HepG2 (cell line): ENCODE results near the gene TRDMT1. TPM values are rescaled to one million over a fixed set of nuclear protein-coding genes. Genes with fewer than 3 reads are reported as not detected.

ENCODE experiments used
- ATAC-seq: fragments of 200-7000 bp; cut with Tn5 transposase; 3 replicates; pipeline ENCODE4 v1.9.1; 2020; ENCODE audit warnings: mild to moderate bottlenecking, moderate library complexity
- BruUV-seq: library from RNA; stranded (reverse); fragments of 400-500 nt; replicated peaks from 2 replicates; lab custom pipeline; 2021; lab: Mats Ljungman, UMichigan
- CTCF ChIA-PET: fragments of 300-600 bp; formaldehyde crosslinking; extraction: SDS; loops from one replicate; lab custom pipeline; 2021; ENCODE audit warnings: low total read pairs, inconsistent platforms, low intra/inter-chr PET ratio; lab: Yijun Ruan, JAX
- POLR2A ChIA-PET: fragments of 350-600 bp; sonication (Branson Sonifier 250); formaldehyde crosslinking; loops from one replicate; lab custom pipeline; 2020; ENCODE audit warnings: antibody characterized with exemption, inconsistent platforms; lab: Yijun Ruan, JAX
- DNase-seq: peaks from one replicate; pipeline ENCODE4 v3.0.0-alpha.2; 2015; ENCODE audit warnings: low spot score
- FAIRE-seq: peaks from 3 replicates; lab custom pipeline; 2011; peaks lifted over from hg19 to GRCh38; lab: Jason Lieb, UNC
- H2AFZ ChIP-seq: one replicate; pipeline ENCODE4 v1.6.1; 2011; ENCODE audit warnings: low read length, inconsistent platforms
- H3K27ac ChIP-seq: fragments of 300-600 bp; 3 replicates; pipeline ENCODE4 v1.8.0; 2011; ENCODE audit warnings: mixed run types, mild to moderate bottlenecking, mixed read lengths, low read length, inconsistent platforms; ENCODE audit not compliant: insufficient read depth; ENCODE audit errors: extremely low read length
- H3K27me3 ChIP-seq, 2 experiments: fragments of 200-600 bp in 1 of 2; 2 replicates in 1 of 2; 3 replicates in 1 of 2; pipeline versions ENCODE4 v1.6.0 to v1.8.0; 2011; ENCODE audit warnings: low read length in 2 of 2, mild to moderate bottlenecking in 2 of 2, moderate library complexity in 2 of 2, inconsistent platforms in 1 of 2; ENCODE audit not compliant: insufficient read depth in 2 of 2, control insufficient read depth in 1 of 2
- H3K36me3 ChIP-seq, 2 experiments: fragments of 200-600 bp in 1 of 2; replicated peaks in 1 of 2; 2 replicates in 1 of 2; 3 replicates in 1 of 2; pipeline versions ENCODE4 v1.5.1 to v1.8.0; 2011; ENCODE audit warnings: low read length in 2 of 2, inconsistent platforms in 1 of 2; ENCODE audit not compliant: insufficient read depth in 2 of 2, control insufficient read depth in 1 of 2
- H3K4me1 ChIP-seq: 2 replicates; pipeline ENCODE4 v1.5.1; 2012; ENCODE audit warnings: low read length, inconsistent platforms; ENCODE audit not compliant: insufficient read depth
- H3K4me2 ChIP-seq: 2 replicates; pipeline ENCODE4 v1.6.0; 2011; ENCODE audit warnings: low read depth, low read length, inconsistent platforms
- H3K4me3 ChIP-seq, 3 experiments: fragments of 200-600 bp in 1 of 3; sonication (generic), shearing (Covaris generic) in 1 of 3; replicated peaks in 1 of 3; 2 replicates each; pipeline ENCODE4 v1.5.1; 2011 to 2016; ENCODE audit warnings: low read length in 3 of 3, inconsistent platforms in 2 of 3, low read depth in 2 of 3, mild to moderate bottlenecking in 2 of 3, control low read depth in 1 of 3, mixed read lengths in 1 of 3; ENCODE audit not compliant: insufficient read depth in 1 of 3
- H3K79me2 ChIP-seq: one replicate; pipeline ENCODE4 v1.6.1; 2011; ENCODE audit warnings: low read length, inconsistent platforms; ENCODE audit not compliant: insufficient read depth
- H3K9ac ChIP-seq: 2 replicates; pipeline ENCODE4 v1.6.0; 2011; ENCODE audit warnings: mild to moderate bottlenecking, low read depth, low read length, inconsistent platforms; ENCODE audit not compliant: insufficient read depth
- H3K9me3 ChIP-seq: 2 replicates; pipeline ENCODE4 v1.5.1; 2012; ENCODE audit warnings: mild to moderate bottlenecking, low read length
- H4K20me1 ChIP-seq: 2 replicates; pipeline ENCODE4 v1.6.0; 2011; ENCODE audit warnings: inconsistent platforms, mild to moderate bottlenecking, low read length, moderate library complexity; ENCODE audit not compliant: insufficient read depth
- LBX2 ChIP-seq: sonication (generic); formaldehyde crosslinking; IDR thresholded peaks from 2 replicates; pipeline ENCODE4 v1.5.0; 2020; ENCODE audit warnings: missing genetic modification reagents, mild to moderate bottlenecking, borderline replicate concordance
- MAF1 ChIP-seq: sonication (generic); formaldehyde crosslinking; IDR thresholded peaks from 2 replicates; pipeline ENCODE4 v1.5.0; 2020; ENCODE audit warnings: missing genetic modification reagents, borderline replicate concordance
- PTBP1 ChIP-seq: fragments of 200-400 bp; formaldehyde crosslinking; IDR thresholded peaks from 2 replicates; pipeline ENCODE4 v1.6.1; 2018; ENCODE audit warnings: low read length, low read depth; ENCODE audit not compliant: poor library complexity, severe bottlenecking
- SATB2 ChIP-seq: sonication (generic); formaldehyde crosslinking; IDR thresholded peaks from 2 replicates; pipeline ENCODE4 v1.5.0; 2020; ENCODE audit warnings: missing genetic modification reagents
- SP140L ChIP-seq: sonication (generic); formaldehyde crosslinking; IDR thresholded peaks from 2 replicates; pipeline ENCODE4 v1.4.0; 2020; ENCODE audit warnings: missing genetic modification reagents, borderline replicate concordance
- ZNF292 ChIP-seq: sonication (generic); formaldehyde crosslinking; IDR thresholded peaks from 2 replicates; pipeline ENCODE4 v1.8.1; 2022; ENCODE audit warnings: mild to moderate bottlenecking, low read depth, missing genetic modification reagents, borderline replicate concordance
- ZNF547 ChIP-seq: sonication (generic); formaldehyde crosslinking; IDR thresholded peaks from 2 replicates; pipeline ENCODE4 v1.5.1; 2020; ENCODE audit warnings: mild to moderate bottlenecking, missing genetic modification reagents
- WGBS: methylation state at CpG from one replicate; pipeline ENCODE4 v1.1.6; 2017; ENCODE audit warnings: low lambda C conversion rate; 5-methylcytosine and 5-hydroxymethylcytosine counted together
- in situ Hi-C: cut with HindIII; loops from 2 replicates; pipeline ENCODE4 v1.10.0; 2017; ENCODE audit warnings: low pct_unique_long_range_greater_than_20kb; ENCODE audit not compliant: extremely low pct_ligation_motif_present
- intact Hi-C: fragments of 100-400 bp; cut with micrococcal nuclease; formaldehyde crosslinking; loops from one replicate; pipeline ENCODE4 v1.10.0; 2022; ENCODE audit not compliant: unreplicated experiment
- polyA plus RNA-seq, 8 experiments: library from polyadenylated mRNA; depleted of rRNA in 3 of 8; stranded (reverse) in 7 of 8; unstranded in 1 of 8; fragments of >200 nt; fragmentation: Illumina TruSeq in 4 of 8; extraction: Trizol in 4 of 8; gene quantifications; 2 replicates each; pipeline versions ENCODE4 v1.2.1 to v1.2.3, GENCODE V29; 2011 to 2016; ENCODE audit warnings: low read depth in 4 of 8, missing spikeins in 1 of 8, mixed read lengths in 1 of 8; ENCODE audit not compliant: insufficient read depth in 1 of 8
- total RNA-seq, 5 experiments: library from RNA; depleted of rRNA; stranded (reverse); fragments of >200 nt; fragmentation: Illumina TruSeq; extraction: Trizol; gene quantifications; 2 replicates each; pipeline ENCODE4 v1.2.3, GENCODE V29; 2016; ENCODE audit warnings: low read depth in 1 of 5
- TF ChIP-seq, protein P1 (sequence below): sonication (generic); formaldehyde crosslinking; IDR thresholded peaks from 2 replicates; pipeline ENCODE4 v1.4.0; 2020; ENCODE audit warnings: missing genetic modification reagents

TRDMT1 gene
- total and polyA plus RNA-seq, 2 of the 13 experiments (the other 11 are each of a cell fraction or from before 2014, with no cell fraction given) = 2.0 to 3.0 TPM

DNA sequence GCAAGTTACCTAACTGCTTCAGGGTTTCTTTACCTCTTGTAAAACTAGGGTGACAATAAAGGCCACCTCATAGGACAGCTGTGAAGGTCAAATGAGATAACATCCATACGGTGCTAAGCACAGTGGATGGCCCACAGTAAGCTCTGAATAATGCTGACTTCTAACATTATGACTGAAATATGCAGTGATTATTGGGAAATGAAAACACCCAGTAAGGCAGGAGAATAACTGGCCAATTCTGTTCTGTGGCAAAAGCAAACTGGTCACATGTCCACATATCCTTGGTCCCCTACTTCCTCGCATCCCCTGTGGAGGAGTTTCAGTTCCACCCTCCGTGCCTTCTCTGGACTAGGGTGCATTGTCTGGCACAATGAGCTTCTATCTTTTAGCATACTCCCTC, 73.2 kb downstream of the TRDMT1 start:
- POLR2A ChIA-PET = no interaction called here
- TF ChIP-seq SATB2 (CRISPR knock-in tag) = no peak

GRCh38 chr10:17126327-17126726, 75.1 kb downstream of the TRDMT1 start:
- TF ChIP-seq SP140L (CRISPR knock-in tag) (no peak), ZNF292 (CRISPR knock-in tag) (no peak), LBX2 (CRISPR knock-in tag) (no peak), MAF1 (CRISPR knock-in tag) (no peak), ZNF547 (CRISPR knock-in tag) (no peak), PTBP1 (no peak)
- TF ChIP-seq, protein P1, sequence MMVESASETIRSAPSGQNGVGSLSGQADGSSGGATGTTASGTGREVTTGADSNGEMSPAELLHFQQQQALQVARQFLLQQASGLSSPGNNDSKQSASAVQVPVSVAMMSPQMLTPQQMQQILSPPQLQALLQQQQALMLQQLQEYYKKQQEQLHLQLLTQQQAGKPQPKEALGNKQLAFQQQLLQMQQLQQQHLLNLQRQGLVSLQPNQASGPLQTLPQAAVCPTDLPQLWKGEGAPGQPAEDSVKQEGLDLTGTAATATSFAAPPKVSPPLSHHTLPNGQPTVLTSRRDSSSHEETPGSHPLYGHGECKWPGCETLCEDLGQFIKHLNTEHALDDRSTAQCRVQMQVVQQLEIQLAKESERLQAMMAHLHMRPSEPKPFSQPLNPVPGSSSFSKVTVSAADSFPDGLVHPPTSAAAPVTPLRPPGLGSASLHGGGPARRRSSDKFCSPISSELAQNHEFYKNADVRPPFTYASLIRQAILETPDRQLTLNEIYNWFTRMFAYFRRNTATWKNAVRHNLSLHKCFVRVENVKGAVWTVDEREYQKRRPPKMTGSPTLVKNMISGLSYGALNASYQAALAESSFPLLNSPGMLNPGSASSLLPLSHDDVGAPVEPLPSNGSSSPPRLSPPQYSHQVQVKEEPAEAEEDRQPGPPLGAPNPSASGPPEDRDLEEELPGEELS = no peak
- FAIRE-seq = no peak
- intact Hi-C loops = no loop called here
- peaks cover 26% of the 10 kb centered on the region for H3K4me1 ChIP-seq
- ChIA-PET POLR2A (no interaction called here), CTCF (no interaction called here)
- H3K9me3 ChIP-seq = no peaks in the 10 kb centered on the region
- DNase-seq = no peak
- H3K27me3 ChIP-seq = no peaks in the 10 kb centered on the region
- in situ Hi-C loops = no loop called here
- H3K4me2 ChIP-seq = no peak overlapping the region
- no peak overlapping the region for H3K4me3 ChIP-seq
- 75% methylated on average over 5 of the region's 5 CpGs for WGBS
- H3K9ac ChIP-seq = no peak overlapping the region
- H3K27ac ChIP-seq = no peak overlapping the region
- H3K36me3 ChIP-seq = no peaks in the 10 kb centered on the region
- no peaks in the 10 kb centered on the region for H3K79me2 ChIP-seq
- no TSS peak for BruUV-seq
- H2AFZ ChIP-seq = no peak overlapping the region
- ATAC-seq = no peak
- H4K20me1 ChIP-seq = no peaks in the 10 kb centered on the region

More for the DNA sequence above, 73.2 kb downstream of the TRDMT1 start:
- H3K36me3 ChIP-seq = no peaks in the 10 kb centered on the region
- no peak overlapping the region for H2AFZ ChIP-seq
- no peaks in the 10 kb centered on the region for H3K79me2 ChIP-seq
- H3K4me3 ChIP-seq = no peak overlapping the region
- H3K9me3 ChIP-seq = no peaks in the 10 kb centered on the region
- WGBS = 36% methylated on average over 3 of the region's 3 CpGs
- H3K4me1 ChIP-seq = peaks cover 19% of the 10 kb centered on the region
- DNase-seq (no peak), ATAC-seq (no peak), FAIRE-seq (no peak)
- H3K9ac ChIP-seq = no peak overlapping the region
- intact Hi-C loops = no loop called here
- CTCF ChIA-PET = no interaction called here
- no peak overlapping the region for H3K4me2 ChIP-seq
- no TSS peak for BruUV-seq
- no peak overlapping the region for H3K27ac ChIP-seq
- in situ Hi-C loops = no loop called here
- no peaks in the 10 kb centered on the region for H3K27me3 ChIP-seq
- H4K20me1 ChIP-seq = no peaks in the 10 kb centered on the region
